HepG2 (cell line): ENCODE measurements around the gene EPB41. TPM values are rescaled to one million over a fixed set of nuclear protein-coding genes. Genes with fewer than 3 reads are reported as not detected.

ENCODE experiments used
- ATAC-seq: fragments of 200-7000 bp; cut with Tn5 transposase; 3 replicates; pipeline ENCODE4 v1.9.1; 2020; ENCODE audit warnings: mild to moderate bottlenecking, moderate library complexity
- BruUV-seq: library from RNA; stranded (reverse); fragments of 400-500 nt; replicated peaks from 2 replicates; lab custom pipeline; 2021; lab: Mats Ljungman, UMichigan
- CTCF ChIA-PET: fragments of 300-600 bp; formaldehyde crosslinking; extraction: SDS; loops from one replicate; lab custom pipeline; 2021; ENCODE audit warnings: low total read pairs, inconsistent platforms, low intra/inter-chr PET ratio; lab: Yijun Ruan, JAX
- POLR2A ChIA-PET: fragments of 350-600 bp; sonication (Branson Sonifier 250); formaldehyde crosslinking; loops from one replicate; lab custom pipeline; 2020; ENCODE audit warnings: antibody characterized with exemption, inconsistent platforms; lab: Yijun Ruan, JAX
- DNase-seq: peaks from one replicate; pipeline ENCODE4 v3.0.0-alpha.2; 2015; ENCODE audit warnings: low spot score
- FAIRE-seq: peaks from 3 replicates; lab custom pipeline; 2011; peaks lifted over from hg19 to GRCh38; lab: Jason Lieb, UNC
- H2AFZ ChIP-seq: one replicate; pipeline ENCODE4 v1.6.1; 2011; ENCODE audit warnings: low read length, inconsistent platforms
- H3K27ac ChIP-seq: fragments of 300-600 bp; 3 replicates; pipeline ENCODE4 v1.8.0; 2011; ENCODE audit warnings: mixed run types, mild to moderate bottlenecking, mixed read lengths, low read length, inconsistent platforms; ENCODE audit not compliant: insufficient read depth; ENCODE audit errors: extremely low read length
- H3K27me3 ChIP-seq, 2 experiments: fragments of 200-600 bp in 1 of 2; 2 replicates in 1 of 2; 3 replicates in 1 of 2; pipeline versions ENCODE4 v1.6.0 to v1.8.0; 2011; ENCODE audit warnings: low read length in 2 of 2, mild to moderate bottlenecking in 2 of 2, moderate library complexity in 2 of 2, inconsistent platforms in 1 of 2; ENCODE audit not compliant: insufficient read depth in 2 of 2, control insufficient read depth in 1 of 2
- H3K36me3 ChIP-seq, 2 experiments: fragments of 200-600 bp in 1 of 2; replicated peaks in 1 of 2; 2 replicates in 1 of 2; 3 replicates in 1 of 2; pipeline versions ENCODE4 v1.5.1 to v1.8.0; 2011; ENCODE audit warnings: low read length in 2 of 2, inconsistent platforms in 1 of 2; ENCODE audit not compliant: insufficient read depth in 2 of 2, control insufficient read depth in 1 of 2
- H3K4me1 ChIP-seq: 2 replicates; pipeline ENCODE4 v1.5.1; 2012; ENCODE audit warnings: low read length, inconsistent platforms; ENCODE audit not compliant: insufficient read depth
- H3K4me2 ChIP-seq: 2 replicates; pipeline ENCODE4 v1.6.0; 2011; ENCODE audit warnings: low read depth, low read length, inconsistent platforms
- H3K4me3 ChIP-seq, 3 experiments: fragments of 200-600 bp in 1 of 3; sonication (generic), shearing (Covaris generic) in 1 of 3; replicated peaks in 1 of 3; 2 replicates each; pipeline ENCODE4 v1.5.1; 2011 to 2016; ENCODE audit warnings: low read length in 3 of 3, inconsistent platforms in 2 of 3, low read depth in 2 of 3, mild to moderate bottlenecking in 2 of 3, control low read depth in 1 of 3, mixed read lengths in 1 of 3; ENCODE audit not compliant: insufficient read depth in 1 of 3
- H3K79me2 ChIP-seq: one replicate; pipeline ENCODE4 v1.6.1; 2011; ENCODE audit warnings: low read length, inconsistent platforms; ENCODE audit not compliant: insufficient read depth
- H3K9ac ChIP-seq: 2 replicates; pipeline ENCODE4 v1.6.0; 2011; ENCODE audit warnings: mild to moderate bottlenecking, low read depth, low read length, inconsistent platforms; ENCODE audit not compliant: insufficient read depth
- H3K9me3 ChIP-seq: 2 replicates; pipeline ENCODE4 v1.5.1; 2012; ENCODE audit warnings: mild to moderate bottlenecking, low read length
- H4K20me1 ChIP-seq: 2 replicates; pipeline ENCODE4 v1.6.0; 2011; ENCODE audit warnings: inconsistent platforms, mild to moderate bottlenecking, low read length, moderate library complexity; ENCODE audit not compliant: insufficient read depth
- DMAP1 ChIP-seq: IDR thresholded peaks from 2 replicates; pipeline ENCODE4 v1.6.1; 2016
- FOSL2 ChIP-seq: sonication (generic); formaldehyde crosslinking; IDR thresholded peaks from 2 replicates; pipeline ENCODE4 v1.4.0; 2020; ENCODE audit warnings: missing genetic modification reagents
- FOXO1 ChIP-seq: sonication (generic); formaldehyde crosslinking; IDR thresholded peaks from 2 replicates; pipeline ENCODE4 v1.4.0; 2020; ENCODE audit warnings: missing genetic modification reagents
- SATB2 ChIP-seq: sonication (generic); formaldehyde crosslinking; IDR thresholded peaks from 2 replicates; pipeline ENCODE4 v1.5.0; 2020; ENCODE audit warnings: missing genetic modification reagents
- ZFP62 ChIP-seq: sonication (generic); formaldehyde crosslinking; IDR thresholded peaks from 2 replicates; pipeline ENCODE4 v1.4.0; 2020; ENCODE audit warnings: missing genetic modification reagents
- ZNF17 ChIP-seq: sonication (generic); formaldehyde crosslinking; IDR thresholded peaks from 2 replicates; pipeline ENCODE4 v1.5.0; 2020; ENCODE audit warnings: mild to moderate bottlenecking, missing genetic modification reagents
- ZNF230 ChIP-seq: sonication (generic); formaldehyde crosslinking; IDR thresholded peaks from 2 replicates; pipeline ENCODE4 v1.4.0; 2020; ENCODE audit warnings: mild to moderate bottlenecking, missing genetic modification reagents
- ZNF670 ChIP-seq: sonication (generic); formaldehyde crosslinking; IDR thresholded peaks from 2 replicates; pipeline ENCODE4 v1.8.0; 2022; ENCODE audit warnings: mild to moderate bottlenecking, missing genetic modification reagents, borderline replicate concordance
- WGBS: methylation state at CpG from one replicate; pipeline ENCODE4 v1.1.6; 2017; ENCODE audit warnings: low lambda C conversion rate; 5-methylcytosine and 5-hydroxymethylcytosine counted together
- in situ Hi-C: cut with HindIII; loops from 2 replicates; pipeline ENCODE4 v1.10.0; 2017; ENCODE audit warnings: low pct_unique_long_range_greater_than_20kb; ENCODE audit not compliant: extremely low pct_ligation_motif_present
- intact Hi-C: fragments of 100-400 bp; cut with micrococcal nuclease; formaldehyde crosslinking; loops from one replicate; pipeline ENCODE4 v1.10.0; 2022; ENCODE audit not compliant: unreplicated experiment
- polyA plus RNA-seq, 8 experiments: library from polyadenylated mRNA; depleted of rRNA in 3 of 8; stranded (reverse) in 7 of 8; unstranded in 1 of 8; fragments of >200 nt; fragmentation: Illumina TruSeq in 4 of 8; extraction: Trizol in 4 of 8; gene quantifications; 2 replicates each; pipeline versions ENCODE4 v1.2.1 to v1.2.3, GENCODE V29; 2011 to 2016; ENCODE audit warnings: low read depth in 4 of 8, missing spikeins in 1 of 8, mixed read lengths in 1 of 8; ENCODE audit not compliant: insufficient read depth in 1 of 8
- total RNA-seq, 5 experiments: library from RNA; depleted of rRNA; stranded (reverse); fragments of >200 nt; fragmentation: Illumina TruSeq; extraction: Trizol; gene quantifications; 2 replicates each; pipeline ENCODE4 v1.2.3, GENCODE V29; 2016; ENCODE audit warnings: low read depth in 1 of 5
- TF ChIP-seq, protein P1 (sequence below): sonication (generic); formaldehyde crosslinking; IDR thresholded peaks from 2 replicates; pipeline ENCODE4 v1.5.0; 2020; ENCODE audit warnings: mild to moderate bottlenecking, missing genetic modification reagents

Gene EPB41
- total and polyA plus RNA-seq, 2 of the 13 experiments (the other 11 are each of a cell fraction or from before 2014, with no cell fraction given), result 34.5 to 46.7 TPM

- intact Hi-C loops, result no loop called here
- in situ Hi-C loops, result no loop called here
- BruUV-seq, result no TSS peak
- no peak for FAIRE-seq
- peaks cover 7% of the 10 kb centered on the region for H3K79me2 ChIP-seq
- no peaks in the 10 kb centered on the region for H3K27me3 ChIP-seq
- no peak for DNase-seq
- H3K4me2 ChIP-seq, result no peak overlapping the region
- no peak for ATAC-seq
- H4K20me1 ChIP-seq, result no peaks in the 10 kb centered on the region
- 95% methylated on average over 2 of the region's 2 CpGs for WGBS
- TF ChIP-seq FOSL2 (0 out of 2 replicates have a peak, but pooled peaks have one; percentile 46), ZNF670 (CRISPR knock-in tag) (no peak)
- TF ChIP-seq, protein P1, sequence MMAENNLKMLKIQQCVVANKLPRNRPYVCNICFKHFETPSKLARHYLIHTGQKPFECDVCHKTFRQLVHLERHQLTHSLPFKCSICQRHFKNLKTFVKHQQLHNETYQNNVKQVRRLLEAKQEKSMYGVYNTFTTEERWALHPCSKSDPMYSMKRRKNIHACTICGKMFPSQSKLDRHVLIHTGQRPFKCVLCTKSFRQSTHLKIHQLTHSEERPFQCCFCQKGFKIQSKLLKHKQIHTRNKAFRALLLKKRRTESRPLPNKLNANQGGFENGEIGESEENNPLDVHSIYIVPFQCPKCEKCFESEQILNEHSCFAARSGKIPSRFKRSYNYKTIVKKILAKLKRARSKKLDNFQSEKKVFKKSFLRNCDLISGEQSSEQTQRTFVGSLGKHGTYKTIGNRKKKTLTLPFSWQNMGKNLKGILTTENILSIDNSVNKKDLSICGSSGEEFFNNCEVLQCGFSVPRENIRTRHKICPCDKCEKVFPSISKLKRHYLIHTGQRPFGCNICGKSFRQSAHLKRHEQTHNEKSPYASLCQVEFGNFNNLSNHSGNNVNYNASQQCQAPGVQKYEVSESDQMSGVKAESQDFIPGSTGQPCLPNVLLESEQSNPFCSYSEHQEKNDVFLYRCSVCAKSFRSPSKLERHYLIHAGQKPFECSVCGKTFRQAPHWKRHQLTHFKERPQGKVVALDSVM, result peak; percentile 60
- no peak overlapping the region for H3K4me3 ChIP-seq
- no peaks in the 10 kb centered on the region for H3K9me3 ChIP-seq
- no peak overlapping the region for H3K27ac ChIP-seq
- no peaks in the 10 kb centered on the region for H3K36me3 ChIP-seq
- H3K4me1 ChIP-seq, result peaks cover 20% of the 10 kb centered on the region
- ChIA-PET POLR2A (interaction anchor here (1.2 kb wide), 1 partner anchor 240 kb away, joined by 3 read pairs; the partner anchor contains the start of gene YTHDF2), CTCF (no interaction called here)
- H3K9ac ChIP-seq, result no peak overlapping the region
- H2AFZ ChIP-seq, result no peak overlapping the region
Measured at GRCh38 chr1:28976248-28976647, 61.9 kb downstream of the EPB41 start.

DNA sequence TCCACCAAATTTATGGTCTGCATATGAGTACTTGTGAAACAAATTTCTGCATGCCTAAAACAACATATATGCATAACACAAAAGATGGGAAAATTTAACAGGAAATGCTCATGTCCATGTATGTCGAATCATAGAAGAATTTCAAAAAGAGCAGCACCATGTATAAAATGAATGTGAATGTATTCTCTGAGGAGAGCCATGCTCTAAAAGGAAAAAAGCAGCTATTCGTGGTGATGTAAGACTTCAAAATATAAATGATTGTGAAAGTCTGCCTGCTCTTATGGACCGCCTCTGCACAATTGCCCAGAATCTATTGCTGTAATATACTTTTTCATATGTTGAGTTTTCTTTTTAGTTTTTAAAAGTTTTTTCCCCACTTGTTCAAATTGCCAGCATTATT lies 66.8 kb downstream of the EPB41 start:
- intact Hi-C loops, result no loop called here
- POLR2A ChIA-PET, result no interaction called here

More for the DNA sequence above, 66.8 kb downstream of the EPB41 start:
- no peak overlapping the region for H2AFZ ChIP-seq
- H3K4me3 ChIP-seq, result no peak overlapping the region
- FAIRE-seq, result no peak
- H3K36me3 ChIP-seq, result no peaks in the 10 kb centered on the region
- CTCF ChIA-PET, result no interaction called here
- H3K4me2 ChIP-seq, result no peak overlapping the region
- H3K4me1 ChIP-seq, result peaks cover 27% of the 10 kb centered on the region
- DNase-seq, result no peak
- H3K27ac ChIP-seq, result no peak overlapping the region
- no peaks in the 10 kb centered on the region for H3K27me3 ChIP-seq
- no peak overlapping the region for H3K9ac ChIP-seq
- 91% methylated on average over 3 of the region's 3 CpGs for WGBS
- BruUV-seq, result no TSS peak
- H3K9me3 ChIP-seq, result no peaks in the 10 kb centered on the region
- no peaks in the 10 kb centered on the region for H4K20me1 ChIP-seq
- in situ Hi-C loops, result loop anchor here (10.0 kb wide), 1 partner anchor 96 kb away; no protein-coding TSS in a partner anchor
- ATAC-seq, result no peak
- H3K79me2 ChIP-seq, result peaks cover 7% of the 10 kb centered on the region
- TF ChIP-seq FOXO1 (CRISPR knock-in tag), result no peak
- TF ChIP-seq ZNF17 (CRISPR knock-in tag), result no peak
- TF ChIP-seq SATB2 (CRISPR knock-in tag), result no peak
- TF ChIP-seq ZFP62 (CRISPR knock-in tag), result no peak
- no peak for TF ChIP-seq DMAP1 (CRISPR knock-in tag)
- no peak for TF ChIP-seq ZNF230 (CRISPR knock-in tag)
